ENCODE data around the gene TSHZ1. TPM values are rescaled to one million over a fixed set of nuclear protein-coding genes. Genes with fewer than 3 reads are reported as not detected.

TSHZ1 gene
- total RNA-seq, 1 experiment from 2014 or later = 5.6 TPM

GRCh38 chr18:75297731-75298130 lies 87.1 kb downstream of the TSHZ1 start:
- H3K36me3 ChIP-seq (ENCODE audit: low read depth, low read length) = no peaks in the 10 kb centered on the region
- no peak overlapping the region for H3K27ac ChIP-seq (ENCODE audit: low read length)
- no peaks in the 10 kb centered on the region for H3K27me3 ChIP-seq (ENCODE audit: low read length)
- H3K79me2 ChIP-seq (ENCODE audit: low read length) = no peaks in the 10 kb centered on the region
- no peak overlapping the region for H3K4me2 ChIP-seq (ENCODE audit: low read length)
- no peaks in the 10 kb centered on the region for H4K20me1 ChIP-seq (ENCODE audit: low read length)
- ChIA-PET CTCF (interaction anchor here (0.6 kb wide), 1 partner anchor 145 kb away, joined by 4 read pairs; no protein-coding TSS in a partner anchor), POLR2A (ENCODE audit: unreplicated experiment) (no interaction called here)
- no peaks in the 10 kb centered on the region for H3K9me2 ChIP-seq (replicated peaks; ENCODE audit: low read length)
- H3K9ac ChIP-seq (ENCODE audit: low read length) = no peak overlapping the region
- H2AFZ ChIP-seq (ENCODE audit: low read length) = no peak overlapping the region
- DNase-seq (no peak), ATAC-seq (no peak)
- TF ChIP-seq EZH2 (IDR thresholded peaks at IDR 0.05; ENCODE audit: low read length, unreplicated experiment) (no peak), CTCF (conservative IDR thresholded peaks at IDR 0.05; ENCODE audit: low read depth, low read length) (no peak), EZH2phosphoT487 (IDR thresholded peaks at IDR 0.05; ENCODE audit: borderline replicate concordance, low read length) (no peak)
- no peaks in the 10 kb centered on the region for H3F3A ChIP-seq (ENCODE audit: low read length, unreplicated experiment)
- H3K4me1 ChIP-seq (ENCODE audit: insufficient read depth, low read length) = no peaks in the 10 kb centered on the region
- intact Hi-C loops (cut with micrococcal nuclease) = no loop called here
- no peaks in the 10 kb centered on the region for H3K9me3 ChIP-seq (ENCODE audit: low read length)
- no peak overlapping the region for H3K4me3 ChIP-seq (ENCODE audit: low read length)
- BruUV-seq (replicated peaks) = no TSS peak

- Histone ChIP-seq H3F3A (ENCODE audit: low read length, unreplicated experiment) (no peaks in the 10 kb centered on the region), H3K9ac (ENCODE audit: low read length) (no peak overlapping the region), H3K79me2 (ENCODE audit: low read length) (no peaks in the 10 kb centered on the region), H2AFZ (ENCODE audit: low read length) (no peak overlapping the region), H3K27me3 (ENCODE audit: low read length) (no peaks in the 10 kb centered on the region), H3K4me3 (ENCODE audit: low read length) (no peak overlapping the region), H3K36me3 (ENCODE audit: low read depth, low read length) (no peaks in the 10 kb centered on the region), H3K4me2 (ENCODE audit: low read length) (no peak overlapping the region), H3K9me2 (replicated peaks; ENCODE audit: low read length) (no peaks in the 10 kb centered on the region), H3K4me1 (ENCODE audit: insufficient read depth, low read length) (no peaks in the 10 kb centered on the region), H3K9me3 (ENCODE audit: low read length) (no peaks in the 10 kb centered on the region), H3K27ac (ENCODE audit: low read length) (no peak overlapping the region), H4K20me1 (ENCODE audit: low read length) (no peaks in the 10 kb centered on the region)
- BruUV-seq (replicated peaks) = no TSS peak
- no peak for TF ChIP-seq EZH2phosphoT487 (IDR thresholded peaks at IDR 0.05; ENCODE audit: borderline replicate concordance, low read length)
- DNase-seq (no peak), ATAC-seq (no peak)
- ChIA-PET POLR2A (ENCODE audit: unreplicated experiment) (no interaction called here), CTCF (no interaction called here)
- intact Hi-C loops (cut with micrococcal nuclease) = no loop called here
Measured at GRCh38 chr18:75304678-75305557, 94.3 kb downstream of the TSHZ1 start.

GRCh38 chr18:75305984-75306383 lies 95.4 kb downstream of the TSHZ1 start:
- ATAC-seq = no peak
- no peaks in the 10 kb centered on the region for H3K36me3 ChIP-seq (ENCODE audit: low read depth, low read length)
- TF ChIP-seq EZH2 (IDR thresholded peaks at IDR 0.05; ENCODE audit: low read length, unreplicated experiment) (no peak), CTCF (conservative IDR thresholded peaks at IDR 0.05; ENCODE audit: low read depth, low read length) (no peak), EZH2phosphoT487 (IDR thresholded peaks at IDR 0.05; ENCODE audit: borderline replicate concordance, low read length) (no peak)
- H2AFZ ChIP-seq (ENCODE audit: low read length) = no peak overlapping the region
- no peaks in the 10 kb centered on the region for H3F3A ChIP-seq (ENCODE audit: low read length, unreplicated experiment)
- no peaks in the 10 kb centered on the region for H3K4me1 ChIP-seq (ENCODE audit: insufficient read depth, low read length)
- BruUV-seq (replicated peaks) = no TSS peak
- no peak overlapping the region for H3K4me2 ChIP-seq (ENCODE audit: low read length)
- H3K4me3 ChIP-seq (ENCODE audit: low read length) = no peak overlapping the region
- intact Hi-C loops (cut with micrococcal nuclease) = no loop called here
- H3K27me3 ChIP-seq (ENCODE audit: low read length) = peaks cover 4% of the 10 kb centered on the region; the same call in 1 of the 2 replicates
- H3K27ac ChIP-seq (ENCODE audit: low read length) = no peak overlapping the region
- CTCF ChIA-PET = no interaction called here
- POLR2A ChIA-PET (ENCODE audit: unreplicated experiment) = no interaction called here
- no peaks in the 10 kb centered on the region for H3K9me3 ChIP-seq (ENCODE audit: low read length)
- H3K9me2 ChIP-seq (replicated peaks; ENCODE audit: low read length) = no peaks in the 10 kb centered on the region
- H4K20me1 ChIP-seq (ENCODE audit: low read length) = no peaks in the 10 kb centered on the region
- no peak for DNase-seq
- no peak overlapping the region for H3K9ac ChIP-seq (ENCODE audit: low read length)
- H3K79me2 ChIP-seq (ENCODE audit: low read length) = no peaks in the 10 kb centered on the region

All from PC-3 (cell line).